Neural crest cell (in vitro differentiated cells): ENCODE results near the gene WNT7A. TPM values are rescaled to one million over a fixed set of nuclear protein-coding genes. Genes with fewer than 3 reads are reported as not detected.
A peak's percentile ranks its signal among the peaks of the same experiment; 100 is the strongest.

Source experiments
- DNase-seq: peaks from one replicate; pipeline ENCODE4 v3.0.0; 2021; ENCODE audit warnings: low read depth, mixed read lengths, low spot score
- H3K27ac Mint-ChIP-seq: one replicate; pipeline ENCODE4 v1.8.0; 2021; ENCODE audit warnings: mild to moderate bottlenecking, mixed read lengths; ENCODE audit not compliant: unreplicated experiment
- H3K27me3 Mint-ChIP-seq: 2 replicates; pipeline ENCODE4 v1.8.0; 2021; ENCODE audit warnings: low read depth, mild to moderate bottlenecking, mixed read lengths
- H3K36me3 Mint-ChIP-seq: 2 replicates; pipeline ENCODE4 v1.8.0; 2021; ENCODE audit warnings: low read depth, mild to moderate bottlenecking, mixed read lengths
- H3K4me1 Mint-ChIP-seq: 2 replicates; pipeline ENCODE4 v1.8.0; 2021; ENCODE audit warnings: mixed read lengths
- H3K4me3 Mint-ChIP-seq: one replicate; pipeline ENCODE4 v1.8.0; 2021; ENCODE audit warnings: mild to moderate bottlenecking, mixed read lengths
- H3K9me3 Mint-ChIP-seq: 2 replicates; pipeline ENCODE4 v1.8.0; 2021; ENCODE audit warnings: mixed read lengths
- total RNA-seq: library from RNA; stranded (reverse); gene quantifications from 2 replicates; pipeline ENCODE4 v1.2.1, GENCODE V29; 2021
- TF ChIP-seq, protein P1 (sequence below): fragments of 200-600 bp; sonication (generic); conservative IDR thresholded peaks from 2 replicates; pipeline ENCODE4 v1.5.0; 2021; ENCODE audit warnings: antibody characterized with exemption, mild to moderate bottlenecking

The WNT7A gene
- total RNA-seq, 1 donor from 2014 or later = 9.8 TPM

DNA sequence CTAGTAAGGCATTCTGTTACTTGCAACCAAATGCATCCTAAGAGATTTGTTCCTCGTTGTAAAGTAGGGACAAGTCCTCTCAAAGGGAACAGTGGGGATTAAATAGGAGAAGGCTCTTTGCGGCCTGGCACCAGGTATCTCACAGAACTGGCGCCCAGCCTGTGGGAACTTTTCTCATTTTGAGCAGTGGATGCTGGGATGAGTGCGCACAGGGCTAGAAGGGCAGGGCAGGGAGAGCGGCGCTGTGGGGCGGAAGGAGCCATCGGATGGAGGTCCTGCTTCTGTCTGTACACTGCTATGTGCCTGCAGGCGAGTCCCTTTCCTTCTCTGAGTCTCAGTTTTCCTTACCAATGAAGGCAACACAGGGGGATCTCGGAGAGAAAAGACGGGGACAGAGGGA is 50.6 kb downstream of the WNT7A start:
- no peak overlapping the region for H3K27ac Mint-ChIP-seq
- no peaks in the 10 kb centered on the region for H3K9me3 Mint-ChIP-seq
- DNase-seq = no peak
- H3K4me3 Mint-ChIP-seq = no peak overlapping the region
- peaks cover 26% of the 10 kb centered on the region for H3K4me1 Mint-ChIP-seq
- H3K36me3 Mint-ChIP-seq = no peaks in the 10 kb centered on the region
- TF ChIP-seq, protein P1, sequence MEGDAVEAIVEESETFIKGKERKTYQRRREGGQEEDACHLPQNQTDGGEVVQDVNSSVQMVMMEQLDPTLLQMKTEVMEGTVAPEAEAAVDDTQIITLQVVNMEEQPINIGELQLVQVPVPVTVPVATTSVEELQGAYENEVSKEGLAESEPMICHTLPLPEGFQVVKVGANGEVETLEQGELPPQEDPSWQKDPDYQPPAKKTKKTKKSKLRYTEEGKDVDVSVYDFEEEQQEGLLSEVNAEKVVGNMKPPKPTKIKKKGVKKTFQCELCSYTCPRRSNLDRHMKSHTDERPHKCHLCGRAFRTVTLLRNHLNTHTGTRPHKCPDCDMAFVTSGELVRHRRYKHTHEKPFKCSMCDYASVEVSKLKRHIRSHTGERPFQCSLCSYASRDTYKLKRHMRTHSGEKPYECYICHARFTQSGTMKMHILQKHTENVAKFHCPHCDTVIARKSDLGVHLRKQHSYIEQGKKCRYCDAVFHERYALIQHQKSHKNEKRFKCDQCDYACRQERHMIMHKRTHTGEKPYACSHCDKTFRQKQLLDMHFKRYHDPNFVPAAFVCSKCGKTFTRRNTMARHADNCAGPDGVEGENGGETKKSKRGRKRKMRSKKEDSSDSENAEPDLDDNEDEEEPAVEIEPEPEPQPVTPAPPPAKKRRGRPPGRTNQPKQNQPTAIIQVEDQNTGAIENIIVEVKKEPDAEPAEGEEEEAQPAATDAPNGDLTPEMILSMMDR = no peak
- no peaks in the 10 kb centered on the region for H3K27me3 Mint-ChIP-seq

GRCh38 chr3:13828501-13829265 is 51.2 kb downstream of the WNT7A start:
- Mint-ChIP-seq H3K4me1 (peaks cover 29% of the 10 kb centered on the region), H3K27ac (no peak overlapping the region)

DNA sequence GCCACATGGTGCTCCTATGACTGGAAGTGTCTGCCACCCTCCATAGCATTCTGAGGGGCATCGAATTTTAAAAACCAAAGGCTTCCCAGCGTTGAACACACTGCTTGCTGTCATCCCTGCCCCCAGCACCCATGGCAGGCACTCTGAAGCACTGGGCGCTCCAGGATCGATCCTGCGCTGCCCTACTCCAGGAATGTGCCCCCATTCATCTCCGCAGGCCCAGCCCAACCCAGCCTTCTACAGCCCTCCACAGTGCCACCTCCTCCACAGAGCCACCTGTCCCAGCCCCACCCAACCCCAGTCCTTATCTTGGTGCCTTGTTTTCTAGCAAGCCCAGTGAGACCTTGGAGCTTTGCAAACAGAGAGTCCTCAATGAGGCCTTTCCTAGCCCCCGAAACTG is 52.2 kb downstream of the WNT7A start:
- H3K4me3 Mint-ChIP-seq = no peak overlapping the region
- no peaks in the 10 kb centered on the region for H3K9me3 Mint-ChIP-seq
- H3K4me1 Mint-ChIP-seq = peaks cover 34% of the 10 kb centered on the region
- H3K27ac Mint-ChIP-seq = peak overlapping the region; percentile 91
- H3K27me3 Mint-ChIP-seq = no peaks in the 10 kb centered on the region
- no peaks in the 10 kb centered on the region for H3K36me3 Mint-ChIP-seq
- no peak for DNase-seq
- TF ChIP-seq, protein P1 = no peak

More at GRCh38 chr3:13828501-13829265, 51.2 kb downstream of the WNT7A start:
- TF ChIP-seq, protein P1 = no peak
- Mint-ChIP-seq H3K9me3 (no peaks in the 10 kb centered on the region), H3K36me3 (no peaks in the 10 kb centered on the region), H3K4me3 (no peak overlapping the region), H3K27me3 (no peaks in the 10 kb centered on the region)
- no peak for DNase-seq

DNA sequence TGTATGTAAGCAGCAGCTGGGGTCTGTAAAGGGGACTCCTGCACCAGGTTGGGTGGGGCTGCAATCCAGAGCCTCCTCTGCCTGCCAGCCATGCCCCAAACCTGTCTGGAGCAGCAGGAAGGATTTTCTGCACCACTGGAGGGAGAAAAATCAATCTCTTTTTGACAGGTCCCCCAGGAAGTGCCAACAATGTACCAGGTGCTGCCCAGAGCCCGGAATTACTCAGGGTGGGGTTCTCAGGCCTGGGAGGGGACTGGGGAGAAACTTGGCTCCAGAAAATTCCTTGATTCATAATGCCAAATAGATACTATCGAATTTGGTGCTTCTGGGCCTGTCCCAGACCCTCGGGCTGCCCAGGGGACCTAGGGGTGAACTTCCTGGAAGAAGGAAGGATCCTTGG is 52.6 kb downstream of the WNT7A start:
- Mint-ChIP-seq H3K27ac (no peak overlapping the region), H3K4me3 (no peak overlapping the region), H3K36me3 (no peaks in the 10 kb centered on the region), H3K27me3 (no peaks in the 10 kb centered on the region), H3K9me3 (no peaks in the 10 kb centered on the region), H3K4me1 (peaks cover 34% of the 10 kb centered on the region)
- TF ChIP-seq, protein P1 = no peak
- no peak for DNase-seq

GRCh38 chr3:13826672-13827071 is 53.2 kb downstream of the WNT7A start:
- H3K4me3 Mint-ChIP-seq = no peak overlapping the region
- no peaks in the 10 kb centered on the region for H3K9me3 Mint-ChIP-seq
- peaks cover 34% of the 10 kb centered on the region for H3K4me1 Mint-ChIP-seq
- H3K36me3 Mint-ChIP-seq = no peaks in the 10 kb centered on the region
- TF ChIP-seq, protein P1 = peak; percentile 29
- H3K27me3 Mint-ChIP-seq = no peaks in the 10 kb centered on the region
- no peak for DNase-seq
- no peak overlapping the region for H3K27ac Mint-ChIP-seq
